ENCODE measurements around the gene RBP2. TPM values are rescaled to one million over a fixed set of nuclear protein-coding genes. Genes with fewer than 3 reads are reported as not detected.

The RBP2 gene
- total and polyA plus RNA-seq, 2 experiments from 2014 or later: 123 to 295 TPM

- Histone ChIP-seq H3K27me3 (no peaks in the 10 kb centered on the region), H4K20me1 (ENCODE audit: insufficient read depth, poor library complexity, severe bottlenecking) (no peaks in the 10 kb centered on the region), H3K79me2 (no peaks in the 10 kb centered on the region), H3K4me3 (no peak overlapping the region), H3K36me3 (replicated peaks; ENCODE audit: insufficient read depth, low read depth) (no peaks in the 10 kb centered on the region), H3K9me3 (ENCODE audit: low read depth) (no peaks in the 10 kb centered on the region), H3K9me2 (replicated peaks; ENCODE audit: insufficient read depth) (no peaks in the 10 kb centered on the region), H3K4me1 (ENCODE audit: insufficient read depth) (no peaks in the 10 kb centered on the region), H3K4me2 (no peak overlapping the region), H2AFZ (no peak overlapping the region), H3K27ac (no peak overlapping the region)
- DNase-seq (ENCODE audit: low spot score): peak; percentile 44
- TF ChIP-seq EZH2 (IDR thresholded peaks at IDR 0.05; ENCODE audit: borderline replicate concordance) (no peak), EZH2phosphoT487 (IDR thresholded peaks at IDR 0.05; ENCODE audit: low read depth, severe bottlenecking, unreplicated experiment) (no peak), CTCF (IDR thresholded peaks at IDR 0.05; ENCODE audit: poor library complexity) (peak; percentile 32)
- WGBS (ENCODE audit: low lambda C conversion rate, missing lambda C conversion rate): 91% methylated on average over 7 of the region's 7 CpGs
These were observed 43.9 kb upstream of the RBP2 start for GRCh38 chr3:139519998-139520737.

- no peak overlapping the region for H3K4me2 ChIP-seq
- H2AFZ ChIP-seq: no peak overlapping the region
- H3K4me1 ChIP-seq (ENCODE audit: insufficient read depth): no peaks in the 10 kb centered on the region
- H3K79me2 ChIP-seq: no peaks in the 10 kb centered on the region
- H4K20me1 ChIP-seq (ENCODE audit: insufficient read depth, poor library complexity, severe bottlenecking): no peaks in the 10 kb centered on the region
- H3K9me3 ChIP-seq (ENCODE audit: low read depth): no peaks in the 10 kb centered on the region
- 99% methylated on average over 9 of the region's 9 CpGs for WGBS (ENCODE audit: low lambda C conversion rate, missing lambda C conversion rate)
- H3K27me3 ChIP-seq: no peaks in the 10 kb centered on the region
- H3K27ac ChIP-seq: no peak overlapping the region
- no peak for DNase-seq (ENCODE audit: low spot score)
- no peaks in the 10 kb centered on the region for H3K9me2 ChIP-seq (replicated peaks; ENCODE audit: insufficient read depth)
- no peak for TF ChIP-seq EZH2 (IDR thresholded peaks at IDR 0.05; ENCODE audit: borderline replicate concordance)
- TF ChIP-seq EZH2phosphoT487 (IDR thresholded peaks at IDR 0.05; ENCODE audit: low read depth, severe bottlenecking, unreplicated experiment): no peak
- TF ChIP-seq CTCF (IDR thresholded peaks at IDR 0.05; ENCODE audit: poor library complexity): no peak
- H3K4me3 ChIP-seq: no peak overlapping the region
- no peaks in the 10 kb centered on the region for H3K36me3 ChIP-seq (replicated peaks; ENCODE audit: insufficient read depth, low read depth)
These were observed 42.9 kb upstream of the RBP2 start for GRCh38 chr3:139518926-139519842.

GRCh38 chr3:139518306-139518705 is 42.0 kb upstream of the RBP2 start:
- H3K4me3 ChIP-seq: no peak overlapping the region
- H3K4me2 ChIP-seq: no peak overlapping the region
- H3K79me2 ChIP-seq: no peaks in the 10 kb centered on the region
- H3K27me3 ChIP-seq: no peaks in the 10 kb centered on the region
- no peak for DNase-seq (ENCODE audit: low spot score)
- H2AFZ ChIP-seq: no peak overlapping the region
- no peaks in the 10 kb centered on the region for H3K9me2 ChIP-seq (replicated peaks; ENCODE audit: insufficient read depth)
- no peaks in the 10 kb centered on the region for H3K9me3 ChIP-seq (ENCODE audit: low read depth)
- no peaks in the 10 kb centered on the region for H3K4me1 ChIP-seq (ENCODE audit: insufficient read depth)
- TF ChIP-seq CTCF (IDR thresholded peaks at IDR 0.05; ENCODE audit: poor library complexity) (no peak), EZH2phosphoT487 (IDR thresholded peaks at IDR 0.05; ENCODE audit: low read depth, severe bottlenecking, unreplicated experiment) (no peak), EZH2 (IDR thresholded peaks at IDR 0.05; ENCODE audit: borderline replicate concordance) (no peak)
- no peaks in the 10 kb centered on the region for H4K20me1 ChIP-seq (ENCODE audit: insufficient read depth, poor library complexity, severe bottlenecking)
- 97% methylated on average over 6 of the region's 6 CpGs for WGBS (ENCODE audit: low lambda C conversion rate, missing lambda C conversion rate)
- H3K27ac ChIP-seq: no peak overlapping the region
- H3K36me3 ChIP-seq (replicated peaks; ENCODE audit: insufficient read depth, low read depth): no peaks in the 10 kb centered on the region

Data from hepatocyte (in vitro differentiated cells).